H4 (cell line): Measurements from ENCODE around the gene SEMA5B. TPM values are rescaled to one million over a fixed set of nuclear protein-coding genes. Genes with fewer than 3 reads are reported as not detected.

Experiments used
- DNase-seq: peaks from one replicate; pipeline ENCODE4 v3.0.0-alpha.2; 2015; ENCODE audit warnings: low spot score
- total RNA-seq: library from RNA; depleted of rRNA; stranded (reverse); fragments of >200 nt; shearing (Covaris generic); gene quantifications from 2 replicates; pipeline ENCODE4 v1.2.3, GENCODE V29; 2014

The SEMA5B gene
- total RNA-seq, 1 experiment from 2014 or later, result not detected

DNA sequence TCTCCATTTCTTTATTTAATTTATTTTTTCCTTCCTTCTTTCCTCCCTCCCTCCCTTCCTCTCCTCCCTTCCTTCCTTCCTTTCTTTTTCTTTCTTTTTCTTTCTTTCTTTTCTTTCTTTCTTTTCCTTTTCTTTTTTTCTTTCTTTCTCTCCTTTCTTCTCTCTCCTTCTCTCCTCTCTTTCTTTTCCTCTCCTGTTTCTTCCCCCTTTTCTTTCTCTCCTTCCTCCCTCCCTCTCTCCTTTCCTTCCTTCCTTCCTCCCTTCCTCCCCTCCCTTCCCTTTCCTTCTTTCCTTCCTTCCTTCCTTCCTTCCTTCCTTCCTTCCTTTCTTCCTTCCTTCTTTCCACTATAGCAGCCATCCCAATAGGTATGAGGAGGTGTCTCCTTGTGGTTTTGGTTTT is 32.5 kb upstream of the SEMA5B start:
- no peak for DNase-seq

DNA sequence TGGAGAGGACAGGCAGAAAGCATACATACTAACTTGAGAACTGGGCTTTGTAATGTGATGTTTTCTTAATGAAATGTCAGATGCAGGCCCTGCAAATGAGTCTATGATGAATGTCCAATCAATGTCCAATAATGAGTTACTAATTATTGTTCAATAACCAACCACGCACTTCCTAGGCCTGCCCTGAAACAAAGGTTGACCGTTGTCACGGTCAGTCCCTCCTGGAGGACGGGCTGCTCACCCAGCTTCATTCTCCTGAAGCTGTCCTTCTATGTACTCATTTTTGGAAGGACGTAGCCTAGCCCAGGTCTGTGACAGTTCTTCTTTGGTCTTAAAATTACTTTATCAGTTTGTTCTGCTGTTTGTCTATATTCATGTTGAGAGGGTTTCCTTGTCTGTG is 30.9 kb upstream of the SEMA5B start:
- DNase-seq, result no peak

DNA sequence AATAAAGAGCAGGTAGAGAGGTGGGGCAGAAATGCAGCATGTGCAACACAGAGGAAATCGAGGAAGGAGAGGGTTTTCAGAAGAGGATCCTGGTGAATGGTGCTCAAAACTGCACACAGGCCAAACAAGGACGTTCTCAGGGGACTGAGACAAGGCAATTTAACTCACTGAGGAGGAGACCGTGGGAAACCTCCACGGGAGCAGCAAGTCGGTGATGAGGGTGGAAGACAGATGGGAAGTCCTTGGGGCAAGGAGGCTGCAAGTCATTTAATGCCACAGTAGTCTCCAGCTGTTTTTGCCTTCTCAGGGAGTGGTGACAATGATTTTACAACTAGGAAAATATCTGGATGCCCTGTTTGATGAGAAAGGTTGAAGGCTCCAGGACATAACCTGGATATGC is 27.8 kb upstream of the SEMA5B start:
- DNase-seq, result no peak

GRCh38 chr3:123054931-123055330 is 27.4 kb upstream of the SEMA5B start:
- DNase-seq, result no peak

DNA sequence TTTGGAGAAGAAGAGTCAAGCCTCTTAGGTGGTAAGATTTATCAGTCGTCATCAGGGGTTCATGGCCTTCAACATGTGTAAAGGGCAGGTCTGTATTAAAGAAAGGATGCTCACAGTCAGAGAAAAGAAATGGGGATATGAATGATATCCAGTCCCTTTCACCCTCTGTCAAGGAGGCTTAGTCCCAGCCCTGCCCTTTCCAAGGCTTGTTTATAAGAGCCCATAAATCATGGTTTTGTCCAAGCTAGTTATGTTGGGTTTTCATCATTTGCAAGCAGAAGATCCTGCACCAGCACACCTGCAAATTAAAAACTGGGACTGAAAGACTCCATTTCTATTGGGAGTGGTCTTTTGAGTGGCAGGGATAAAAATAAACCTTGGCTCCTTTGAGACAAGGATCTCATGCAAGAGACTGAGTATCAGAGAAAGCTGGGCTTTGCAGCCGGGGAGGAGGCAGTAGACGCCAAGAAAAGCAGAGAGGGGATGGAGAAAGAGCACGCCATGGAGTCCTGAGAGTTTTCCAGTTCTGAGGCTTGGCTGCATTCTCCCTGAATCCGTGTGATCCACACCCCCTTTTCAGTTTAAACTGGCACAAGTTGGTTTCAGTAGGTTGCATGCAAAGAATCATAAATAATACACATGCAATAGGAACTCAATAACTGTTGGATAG is 26.7 kb upstream of the SEMA5B start:
- no peak for DNase-seq

DNA sequence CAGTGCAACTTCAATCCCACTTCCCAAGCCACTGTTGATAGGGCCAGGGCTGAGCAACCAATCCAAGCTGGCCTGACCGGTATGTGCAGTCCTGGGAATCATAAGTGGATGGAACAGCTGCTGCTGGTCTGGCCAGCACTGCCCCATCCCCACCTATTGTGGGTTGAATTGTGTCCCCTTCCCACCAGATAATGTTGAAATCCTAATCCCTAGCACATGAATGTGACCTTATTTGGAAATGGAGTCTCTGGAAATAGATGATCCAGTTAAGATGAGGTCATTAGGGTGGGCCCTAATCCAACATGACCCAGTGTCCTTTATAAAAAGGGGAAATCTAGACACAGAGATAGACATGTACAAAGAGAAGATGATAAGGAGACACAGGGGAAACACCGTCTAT is 25.5 kb upstream of the SEMA5B start:
- DNase-seq, result no peak

DNA sequence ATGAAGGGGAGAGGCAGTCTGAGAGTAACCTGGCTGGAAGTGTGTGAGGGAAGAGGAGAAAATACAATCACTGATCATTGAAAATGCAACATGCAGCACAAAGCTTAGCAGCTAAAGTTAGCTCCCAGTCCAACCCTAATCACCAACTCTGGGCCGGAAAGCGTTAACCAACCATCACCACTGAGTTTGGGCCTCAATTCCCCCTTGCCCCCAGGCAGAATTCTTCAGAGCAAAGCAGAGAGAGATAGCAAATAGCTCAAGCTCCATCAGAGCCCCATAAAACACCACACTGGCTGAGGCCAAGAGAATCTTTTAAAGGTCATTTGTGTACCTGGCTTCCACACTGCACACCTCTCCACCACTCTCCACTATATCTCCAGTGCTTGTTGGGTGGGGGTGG is 23.1 kb upstream of the SEMA5B start:
- DNase-seq, result no peak

DNA sequence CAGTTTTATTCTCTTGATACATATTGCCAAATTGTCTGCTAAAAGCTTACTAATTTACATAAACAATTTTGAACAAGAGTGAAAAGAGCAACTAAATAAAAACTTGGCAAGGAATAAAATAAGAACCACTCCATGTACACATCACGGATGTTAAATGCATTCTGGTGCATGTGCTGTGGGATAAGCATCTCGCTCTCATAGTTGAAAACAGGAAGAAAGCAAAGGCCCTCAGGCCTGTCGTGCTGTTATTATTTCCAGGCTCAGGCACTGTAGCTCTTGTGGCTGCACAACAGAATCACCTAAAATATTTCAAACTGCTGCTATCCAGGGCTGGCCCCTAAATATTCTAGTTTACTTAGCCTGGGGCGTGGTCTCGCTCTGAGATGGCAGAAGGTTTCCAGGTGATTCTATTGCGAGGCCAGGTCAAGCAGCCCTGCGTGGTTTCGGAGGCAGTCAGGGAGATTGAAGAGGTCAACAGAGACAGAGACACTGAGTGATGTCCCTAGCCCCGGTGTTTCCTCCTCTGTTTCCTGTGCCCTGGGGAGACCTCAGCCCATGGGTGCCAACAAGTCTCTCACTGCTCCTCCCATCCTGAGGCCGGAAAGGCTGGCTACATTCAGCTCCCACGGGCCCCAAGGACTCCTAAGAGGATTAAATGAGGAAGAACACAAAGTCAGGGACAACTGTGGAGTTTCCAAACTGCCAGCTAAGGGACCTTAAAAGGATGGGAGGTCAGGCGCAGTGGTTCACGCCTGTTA is 21.1 kb upstream of the SEMA5B start:
- DNase-seq, result no peak

DNA sequence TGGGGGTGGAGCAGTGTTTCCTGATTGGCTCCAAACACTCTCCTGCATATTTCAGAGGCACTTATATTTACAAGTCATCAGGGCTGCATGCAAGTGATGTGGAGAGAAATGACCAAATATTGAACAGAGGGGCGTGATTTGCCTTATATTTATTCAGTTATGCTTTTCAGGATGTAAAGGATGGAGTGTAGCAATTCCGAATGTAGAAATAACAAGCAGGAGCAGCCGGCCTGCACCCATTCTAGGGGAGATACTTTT is 19.4 kb upstream of the SEMA5B start:
- no peak for DNase-seq

DNA sequence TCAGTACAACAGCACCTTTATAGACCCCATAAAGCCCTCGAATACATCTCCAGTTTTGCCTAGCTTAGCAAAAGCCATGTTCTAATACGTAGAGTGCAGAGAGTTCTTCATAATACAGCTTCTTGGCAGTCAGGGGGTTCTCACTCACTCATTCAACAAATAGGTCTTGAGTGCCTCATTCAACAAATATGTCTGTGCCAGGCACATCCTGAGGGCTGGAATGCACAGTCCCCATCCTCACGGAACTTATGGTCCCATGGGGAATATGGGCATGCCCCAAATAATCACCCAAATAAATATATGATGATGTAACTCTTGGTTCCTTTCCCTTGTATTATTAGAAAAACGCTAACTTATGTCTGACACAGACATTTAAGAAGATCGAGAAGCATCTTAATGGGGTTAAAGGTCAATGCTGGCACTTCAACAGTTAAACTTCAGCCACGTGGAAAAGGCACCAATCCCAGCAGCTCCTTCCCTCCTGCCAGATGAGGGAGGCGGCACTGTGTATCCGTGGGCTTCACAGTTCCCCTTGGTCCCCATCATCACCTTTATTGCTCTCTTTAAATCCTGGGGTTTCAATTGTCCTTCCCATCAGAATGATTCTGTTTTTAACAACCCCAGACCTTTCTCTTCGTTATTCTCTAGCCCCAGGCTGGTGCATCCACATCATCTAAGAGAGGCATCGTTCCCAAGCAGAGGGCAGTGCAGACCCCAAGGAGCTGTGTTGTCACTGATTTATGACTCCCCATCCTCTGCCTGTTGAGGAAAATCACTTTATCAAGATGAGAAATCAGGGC is 18.9 kb upstream of the SEMA5B start:
- DNase-seq, result no peak

- DNase-seq, result no peak
Measured at GRCh38 chr3:123044981-123045763, 17.6 kb upstream of the SEMA5B start.

- DNase-seq, result no peak
Measured at GRCh38 chr3:123042413-123042812, 14.8 kb upstream of the SEMA5B start.

DNA sequence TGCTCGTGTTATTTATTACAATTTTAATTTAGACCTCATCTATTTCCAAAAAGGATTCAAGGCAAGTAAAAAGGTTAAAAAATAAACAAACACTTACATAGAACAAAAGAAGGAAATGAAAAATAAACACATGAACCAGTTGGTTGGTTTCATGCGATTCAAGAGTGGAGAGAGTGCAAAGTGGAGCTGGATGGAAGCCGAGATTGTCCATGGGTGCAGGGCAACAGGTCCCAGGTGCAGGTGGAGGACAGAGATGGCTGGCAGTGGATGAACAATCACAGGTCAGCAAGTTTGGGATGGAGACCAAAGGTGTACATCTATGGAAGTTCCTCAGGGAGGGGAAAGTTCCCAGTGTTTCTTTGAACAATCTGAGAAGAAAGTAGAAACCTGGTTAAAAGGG is 11.6 kb upstream of the SEMA5B start:
- no peak for DNase-seq

GRCh38 chr3:123038751-123039150 is 11.2 kb upstream of the SEMA5B start:
- no peak for DNase-seq

DNA sequence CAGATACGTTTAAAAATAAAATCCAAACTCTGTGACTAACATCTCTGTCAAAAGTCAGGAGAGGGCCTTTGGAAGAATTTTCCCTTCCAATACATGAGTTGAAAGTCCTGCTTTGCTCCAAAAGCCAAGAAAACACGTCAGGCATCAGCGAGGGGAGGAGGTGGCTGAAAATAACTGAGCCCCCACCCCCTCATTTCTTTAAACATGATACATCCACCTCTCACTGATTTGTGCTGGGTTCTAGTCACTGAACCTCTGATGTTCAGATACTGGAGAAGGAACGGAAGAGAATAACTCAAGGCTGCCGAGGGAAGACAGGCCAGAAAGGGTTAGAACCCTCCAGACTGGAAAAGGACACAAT is 9.4 kb upstream of the SEMA5B start:
- no peak for DNase-seq

GRCh38 chr3:123036352-123037014 is 8.9 kb upstream of the SEMA5B start:
- peak; percentile 61 for DNase-seq

- DNase-seq, result no peak
Measured at GRCh38 chr3:123034996-123035395, 7.4 kb upstream of the SEMA5B start.

- DNase-seq, result no peak
Measured at GRCh38 chr3:123034120-123034519, 6.6 kb upstream of the SEMA5B start.

- no peak for DNase-seq
Measured at GRCh38 chr3:123032057-123032456, 4.5 kb upstream of the SEMA5B start.

- DNase-seq, result no peak
Measured at GRCh38 chr3:123031051-123031450, 3.5 kb upstream of the SEMA5B start.

DNA sequence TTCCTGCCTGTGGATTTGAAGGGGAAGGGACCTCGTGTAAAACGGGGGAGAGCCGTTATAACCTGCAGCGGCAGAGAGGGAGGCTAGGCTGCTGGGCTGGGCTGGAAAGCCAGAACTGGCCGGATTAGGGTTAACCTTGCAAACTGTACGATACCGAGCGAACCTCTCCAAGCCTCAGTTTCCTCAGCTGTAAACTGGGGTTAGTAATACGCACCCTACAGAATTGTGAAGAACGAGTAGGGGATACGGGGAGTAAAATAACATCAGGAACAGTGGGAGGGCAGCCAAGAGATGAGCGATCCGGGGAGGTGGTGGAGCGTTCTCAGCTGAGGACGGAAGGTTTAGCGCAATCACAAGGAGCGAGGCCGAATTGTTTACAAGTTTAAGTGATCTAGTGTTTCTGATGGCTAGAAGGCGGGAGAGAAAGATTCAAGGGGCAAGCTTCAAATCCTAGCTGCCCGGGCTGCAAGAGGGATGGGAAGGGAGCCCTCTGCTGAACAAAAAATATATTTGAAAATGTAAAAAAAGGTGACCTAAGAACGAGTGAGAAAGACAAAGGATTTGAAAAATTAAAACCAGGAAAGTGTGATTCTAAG is 768 bp upstream of the SEMA5B start:
- DNase-seq, result peak; percentile 78
